Stimulated activated CD4-positive, alpha-beta T cell treated with anti-CD3 and anti-CD28 coated beads, Interleukin-1b, Interleukin-23, amount 100 ng/mL, for 4 hours (primary cell): Measurements from ENCODE around the gene GSTT2.
"Not testable (repeated sequence)": the region's sequence is repeated elsewhere in the genome, so short reads cannot be mapped to it uniquely, and the experiment has no call there.

Experiments used
- DNase-seq, 2 donors: peaks; one replicate each; pipeline ENCODE4 v3.0.0-alpha.2; 2020; ENCODE audit warnings: low read depth in 2 of 2

Gene GSTT2

GRCh38 chr22:23979557-23980240, at the start of gene GSTT2:
GSTT2 (plus strand) TSS chr22:23980134.
- not testable (repeated sequence) for DNase-seq

GRCh38 chr22:23938328-23939016, 41.5 kb upstream of the GSTT2 start:
- DNase-seq: no peak

- DNase-seq: no peak
Observed at GRCh38 chr22:23939017-23939357, 40.9 kb upstream of the GSTT2 start.

GRCh38 chr22:23940166-23940565, 39.8 kb upstream of the GSTT2 start:
- DNase-seq: not testable (repeated sequence)

- DNase-seq: not testable (repeated sequence)
Observed at GRCh38 chr22:23947391-23947790, 32.5 kb upstream of the GSTT2 start.

GRCh38 chr22:23949764-23950163, 30.2 kb upstream of the GSTT2 start:
- not testable (repeated sequence) for DNase-seq

- not testable (repeated sequence) for DNase-seq
Observed at GRCh38 chr22:23951383-23951782, 28.6 kb upstream of the GSTT2 start.

- DNase-seq: not testable (repeated sequence)
Observed at GRCh38 chr22:23952794-23953405, 27.0 kb upstream of the GSTT2 start.

- DNase-seq: not testable (repeated sequence)
Observed at GRCh38 chr22:23953485-23953884, 26.4 kb upstream of the GSTT2 start.

- not testable (repeated sequence) for DNase-seq
Observed at GRCh38 chr22:23954193-23954990, 25.5 kb upstream of the GSTT2 start.

GRCh38 chr22:23954991-23955305, 25.0 kb upstream of the GSTT2 start:
- DNase-seq: not testable (repeated sequence)

GRCh38 chr22:23955886-23956285, 24.0 kb upstream of the GSTT2 start:
- DNase-seq: not testable (repeated sequence)

- DNase-seq: peak; percentile 64 to 78
Observed at GRCh38 chr22:23956301-23956900, 23.5 kb upstream of the GSTT2 start.

GRCh38 chr22:23961084-23961771, 18.7 kb upstream of the GSTT2 start, which contains the start of gene GSTT2B:
GSTT2B (minus strand) TSS chr22:23961195; CDS start chr22:23961131, 64 bp downstream.
- not testable (repeated sequence) for DNase-seq

- DNase-seq: not testable (repeated sequence)
Observed at GRCh38 chr22:23966094-23966493, 13.8 kb upstream of the GSTT2 start.

- DNase-seq: not testable (repeated sequence)
Observed at GRCh38 chr22:23966568-23966967, 13.4 kb upstream of the GSTT2 start, which contains the start of gene DDTL. DDTL (plus strand) TSS chr22:23966888; CDS start chr22:23966915, 27 bp downstream.

- DNase-seq: no peak
Observed at GRCh38 chr22:23969071-23969470, 10.9 kb upstream of the GSTT2 start.

GRCh38 chr22:23970201-23970641, 9.7 kb upstream of the GSTT2 start:
- no peak for DNase-seq

GRCh38 chr22:23970816-23971486, 9.0 kb upstream of the GSTT2 start:
- no peak for DNase-seq

- DNase-seq: not testable (repeated sequence)
Observed at GRCh38 chr22:23971927-23972326, 8.0 kb upstream of the GSTT2 start.
